Measurements from ENCODE around the gene EIF4E1B. TPM values are rescaled to one million over a fixed set of nuclear protein-coding genes. Genes with fewer than 3 reads are reported as not detected.
"Not testable (repeated sequence)": the region's sequence is repeated elsewhere in the genome, so short reads cannot be mapped to it uniquely, and the experiment has no call there.

Gene EIF4E1B
- total RNA-seq, 1 donor from 2014 or later: not detected

- TF ChIP-seq CTCF (IDR thresholded peaks at IDR 0.05; ENCODE audit: partially characterized antibody, unreplicated experiment): no peak
- Mint-ChIP-seq H3K27ac (ENCODE audit: unreplicated experiment) (no peak overlapping the region), H3K4me1 (ENCODE audit: low read depth, unreplicated experiment) (peaks cover 2% of the 10 kb centered on the region), H3K4me3 (ENCODE audit: unreplicated experiment) (no peak overlapping the region), H3K27me3 (ENCODE audit: unreplicated experiment) (peaks cover 5% of the 10 kb centered on the region), H3K36me3 (ENCODE audit: unreplicated experiment) (peaks cover 10% of the 10 kb centered on the region), H3K9me3 (ENCODE audit: unreplicated experiment) (peaks cover 13% of the 10 kb centered on the region)
- no peak for DNase-seq
These were observed 41.3 kb upstream of the EIF4E1B start for GRCh38 chr5:176589039-176589769.

- Mint-ChIP-seq H3K36me3 (ENCODE audit: unreplicated experiment) (peaks cover 14% of the 10 kb centered on the region), H3K27ac (ENCODE audit: unreplicated experiment) (no peak overlapping the region), H3K4me1 (ENCODE audit: low read depth, unreplicated experiment) (peaks cover 5% of the 10 kb centered on the region), H3K9me3 (ENCODE audit: unreplicated experiment) (peaks cover 15% of the 10 kb centered on the region), H3K4me3 (ENCODE audit: unreplicated experiment) (no peak overlapping the region), H3K27me3 (ENCODE audit: unreplicated experiment) (peaks cover 9% of the 10 kb centered on the region)
- no peak for TF ChIP-seq CTCF (IDR thresholded peaks at IDR 0.05; ENCODE audit: partially characterized antibody, unreplicated experiment)
- no peak for DNase-seq
These were observed 40.3 kb upstream of the EIF4E1B start for GRCh38 chr5:176590035-176590717.

GRCh38 chr5:176591667-176592066 lies 38.8 kb upstream of the EIF4E1B start:
- not testable (repeated sequence) for H3K27me3 Mint-ChIP-seq (ENCODE audit: unreplicated experiment); H3K4me3 Mint-ChIP-seq (ENCODE audit: unreplicated experiment); H3K27ac Mint-ChIP-seq (ENCODE audit: unreplicated experiment); DNase-seq; H3K4me1 Mint-ChIP-seq (ENCODE audit: low read depth, unreplicated experiment)
- Mint-ChIP-seq H3K9me3 (ENCODE audit: unreplicated experiment) (peaks cover 15% of the 10 kb centered on the region), H3K36me3 (ENCODE audit: unreplicated experiment) (peaks cover 12% of the 10 kb centered on the region)

GRCh38 chr5:176592573-176592972 lies 37.9 kb upstream of the EIF4E1B start:
- Mint-ChIP-seq H3K4me1 (ENCODE audit: low read depth, unreplicated experiment) (peaks cover 5% of the 10 kb centered on the region), H3K36me3 (ENCODE audit: unreplicated experiment) (peaks cover 9% of the 10 kb centered on the region), H3K27ac (ENCODE audit: unreplicated experiment) (no peak overlapping the region), H3K9me3 (ENCODE audit: unreplicated experiment) (peaks cover 12% of the 10 kb centered on the region), H3K4me3 (ENCODE audit: unreplicated experiment) (no peak overlapping the region), H3K27me3 (ENCODE audit: unreplicated experiment) (peaks cover 9% of the 10 kb centered on the region)
- DNase-seq: no peak
- TF ChIP-seq CTCF (IDR thresholded peaks at IDR 0.05; ENCODE audit: partially characterized antibody, unreplicated experiment): no peak

- H3K9me3 Mint-ChIP-seq (ENCODE audit: unreplicated experiment): peaks cover 11% of the 10 kb centered on the region
- TF ChIP-seq CTCF (IDR thresholded peaks at IDR 0.05; ENCODE audit: partially characterized antibody, unreplicated experiment): no peak
- H3K4me1 Mint-ChIP-seq (ENCODE audit: low read depth, unreplicated experiment): peaks cover 8% of the 10 kb centered on the region
- DNase-seq: no peak
- H3K4me3 Mint-ChIP-seq (ENCODE audit: unreplicated experiment): no peak overlapping the region
- peaks cover 10% of the 10 kb centered on the region for H3K27me3 Mint-ChIP-seq (ENCODE audit: unreplicated experiment)
- no peak overlapping the region for H3K27ac Mint-ChIP-seq (ENCODE audit: unreplicated experiment)
- peaks cover 7% of the 10 kb centered on the region for H3K36me3 Mint-ChIP-seq (ENCODE audit: unreplicated experiment)
These were observed 37.1 kb upstream of the EIF4E1B start for GRCh38 chr5:176593273-176593869.

All from glutamatergic neuron (in vitro differentiated cells).